ENCODE results near the gene KIAA1671. TPM values are rescaled to one million over a fixed set of nuclear protein-coding genes. Genes with fewer than 3 reads are reported as not detected.

The KIAA1671 gene
- total and polyA plus RNA-seq, 9 of the 15 experiments (the other 6 are each of a cell fraction or from before 2014, with no cell fraction given): under 0.01 to 0.11 (median 0.02) TPM; not detected in 5

DNA sequence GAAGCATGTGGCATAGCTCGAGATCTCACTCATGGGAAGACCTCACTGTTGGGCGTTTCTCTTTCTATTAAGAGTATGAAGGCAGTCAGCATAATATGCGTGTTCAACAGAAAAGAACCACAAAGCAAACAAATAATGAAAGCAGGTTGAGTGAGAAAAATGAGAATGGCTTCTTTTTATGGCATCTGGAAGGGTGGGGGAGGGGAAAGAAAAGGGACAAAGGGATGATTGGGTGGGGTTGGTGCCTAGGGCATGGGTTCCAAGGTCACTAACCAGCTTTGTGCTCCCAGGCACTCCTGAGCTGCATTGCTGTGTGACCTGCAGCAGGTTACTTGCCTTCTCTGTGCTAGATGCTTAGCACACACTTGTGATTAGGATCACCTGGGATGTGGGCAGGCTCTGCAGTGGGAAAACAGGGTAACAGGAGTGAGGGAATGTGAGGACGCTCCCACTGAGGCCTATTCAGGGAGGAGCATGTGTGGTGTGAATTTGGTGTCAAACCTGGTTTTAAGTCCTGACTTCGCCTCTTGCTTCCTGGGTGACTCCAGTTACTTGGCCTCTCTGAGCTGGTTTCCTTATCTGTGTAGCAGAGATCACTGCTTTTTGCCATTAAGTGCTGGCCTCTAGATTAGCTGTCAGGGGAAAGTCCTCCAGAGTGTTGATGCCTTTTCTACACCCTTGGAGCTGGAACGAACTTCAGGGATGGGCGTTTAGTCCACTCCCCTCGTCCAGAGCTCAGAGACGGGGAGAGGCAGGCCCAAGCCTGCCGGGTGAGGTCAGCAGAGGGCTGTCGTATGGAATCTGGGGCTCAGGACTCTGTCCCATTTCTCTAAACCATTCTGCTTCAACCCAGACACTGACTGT, 74.8 kb downstream of the KIAA1671 start:
- no peak overlapping the region for H3K9ac ChIP-seq (ENCODE audit: insufficient read depth in 1 of 2, low read depth in 2 of 2, low read length in 2 of 2)
- no peaks in the 10 kb centered on the region for H3K9me1 ChIP-seq (ENCODE audit: control insufficient read depth, insufficient read depth, low read length)
- no peaks in the 10 kb centered on the region for H3K36me3 ChIP-seq (ENCODE audit: control insufficient read depth, insufficient read depth, low read length)
- H3K27me3 ChIP-seq (ENCODE audit: control insufficient read depth in 2 of 2, insufficient read depth in 2 of 2, low read length in 2 of 2): peaks cover 0 to 18% of the 10 kb centered on the region in 2 experiments; a peak in 2 of 5 replicates
- H2AFZ ChIP-seq (ENCODE audit: low read depth, low read length): no peak overlapping the region
- no TSS peak for BruUV-seq (replicated peaks)
- no peak overlapping the region for H3K4me2 ChIP-seq (ENCODE audit: insufficient read depth, low read length)
- POLR2A ChIA-PET: no interaction called here
- DNase-seq (ENCODE audit: extremely low read depth in 1 of 4, low spot score in 3 of 4): no peak
- in situ Hi-C loops (cut with MboI): loop anchor here (25.0 kb wide), 1 partner anchor 365 kb away; no protein-coding TSS in a partner anchor
- peak; percentile 49; the same call in 2 of the 3 replicates for ATAC-seq
- no peak overlapping the region for H3K27ac ChIP-seq (ENCODE audit: extremely low read depth, low read depth, low read length)
- peaks cover 0 to 10% of the 10 kb centered on the region in 2 experiments; a peak in 2 of 5 replicates for H3K4me1 ChIP-seq (replicated peaks in 1 of 2; ENCODE audit: control insufficient read depth in 2 of 2, insufficient read depth in 2 of 2, low read length in 2 of 2)
- intact Hi-C loops (cut with micrococcal nuclease): no loop called here
- no peaks in the 10 kb centered on the region for H3K79me2 ChIP-seq (ENCODE audit: control insufficient read depth, insufficient read depth, low read length)
- peaks cover 4% of the 10 kb centered on the region; the same call in 1 of the 2 replicates for H4K20me1 ChIP-seq (replicated peaks; ENCODE audit: control insufficient read depth, insufficient read depth, low read length)
- no peaks in the 10 kb centered on the region for H3K9me3 ChIP-seq (replicated peaks; ENCODE audit: control insufficient read depth, insufficient read depth, low read depth, low read length)
- H3K4me3 ChIP-seq: no peak overlapping the region
- CTCF ChIA-PET (ENCODE audit: low intra/inter-chr PET ratio): no interaction called here
- WGBS (ENCODE audit: insufficient coverage, low coverage, missing lambda C conversion rate): 12% methylated on average over 9 of the region's 11 CpGs
- no peak for FAIRE-seq
- TF ChIP-seq SMARCA5 (IDR thresholded peaks at IDR 0.05) (0 out of 2 replicates have a peak, but pooled peaks have one; percentile 30), GTF2E2 (tag; IDR thresholded peaks at IDR 0.05) (no peak), RBM25 (IDR thresholded peaks at IDR 0.05; ENCODE audit: low read depth, low read length, severe bottlenecking) (peak; percentile 76), ZBED1 (IDR thresholded peaks at IDR 0.05) (no peak), RBBP5 (IDR thresholded peaks at IDR 0.05; ENCODE audit: borderline replicate concordance, insufficient read depth, low read length, poor library complexity, severe bottlenecking) (no peak), TSC22D4 (tag; IDR thresholded peaks at IDR 0.05) (no peak), KDM1A (IDR thresholded peaks at IDR 0.05) (peak in 1 of 2 experiments; percentile 44; a peak in 1 of 4 replicates), FOXA1 (IDR thresholded peaks at IDR 0.05; ENCODE audit: borderline replicate concordance) (no peak), BRD9 (IDR thresholded peaks at IDR 0.05; ENCODE audit: low read depth, partially characterized antibody) (peak; percentile 82), RNF2 (IDR thresholded peaks at IDR 0.05) (no peak), BCOR (IDR thresholded peaks at IDR 0.05) (peak; percentile 85), ZNF174 (CRISPR knock-in tag; IDR thresholded peaks at IDR 0.05) (no peak), EGR1 (conservative IDR thresholded peaks at IDR 0.05) (no peak)
- TF ChIP-seq, protein P1, sequence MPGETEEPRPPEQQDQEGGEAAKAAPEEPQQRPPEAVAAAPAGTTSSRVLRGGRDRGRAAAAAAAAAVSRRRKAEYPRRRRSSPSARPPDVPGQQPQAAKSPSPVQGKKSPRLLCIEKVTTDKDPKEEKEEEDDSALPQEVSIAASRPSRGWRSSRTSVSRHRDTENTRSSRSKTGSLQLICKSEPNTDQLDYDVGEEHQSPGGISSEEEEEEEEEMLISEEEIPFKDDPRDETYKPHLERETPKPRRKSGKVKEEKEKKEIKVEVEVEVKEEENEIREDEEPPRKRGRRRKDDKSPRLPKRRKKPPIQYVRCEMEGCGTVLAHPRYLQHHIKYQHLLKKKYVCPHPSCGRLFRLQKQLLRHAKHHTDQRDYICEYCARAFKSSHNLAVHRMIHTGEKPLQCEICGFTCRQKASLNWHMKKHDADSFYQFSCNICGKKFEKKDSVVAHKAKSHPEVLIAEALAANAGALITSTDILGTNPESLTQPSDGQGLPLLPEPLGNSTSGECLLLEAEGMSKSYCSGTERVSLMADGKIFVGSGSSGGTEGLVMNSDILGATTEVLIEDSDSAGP (CRISPR knock-in tag; IDR thresholded peaks at IDR 0.05): no peak
- TF ChIP-seq, protein P2, sequence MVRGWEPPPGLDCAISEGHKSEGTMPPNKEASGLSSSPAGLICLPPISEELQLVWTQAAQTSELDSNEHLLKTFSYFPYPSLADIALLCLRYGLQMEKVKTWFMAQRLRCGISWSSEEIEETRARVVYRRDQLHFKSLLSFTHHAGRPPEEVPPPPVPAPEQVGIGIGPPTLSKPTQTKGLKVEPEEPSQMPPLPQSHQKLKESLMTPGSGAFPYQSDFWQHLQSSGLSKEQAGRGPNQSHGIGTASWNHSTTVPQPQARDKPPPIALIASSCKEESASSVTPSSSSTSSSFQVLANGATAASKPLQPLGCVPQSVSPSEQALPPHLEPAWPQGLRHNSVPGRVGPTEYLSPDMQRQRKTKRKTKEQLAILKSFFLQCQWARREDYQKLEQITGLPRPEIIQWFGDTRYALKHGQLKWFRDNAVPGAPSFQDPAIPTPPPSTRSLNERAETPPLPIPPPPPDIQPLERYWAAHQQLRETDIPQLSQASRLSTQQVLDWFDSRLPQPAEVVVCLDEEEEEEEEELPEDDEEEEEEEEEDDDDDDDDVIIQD (CRISPR knock-in tag; IDR thresholded peaks at IDR 0.05): no peak
- TF ChIP-seq, protein P3, sequence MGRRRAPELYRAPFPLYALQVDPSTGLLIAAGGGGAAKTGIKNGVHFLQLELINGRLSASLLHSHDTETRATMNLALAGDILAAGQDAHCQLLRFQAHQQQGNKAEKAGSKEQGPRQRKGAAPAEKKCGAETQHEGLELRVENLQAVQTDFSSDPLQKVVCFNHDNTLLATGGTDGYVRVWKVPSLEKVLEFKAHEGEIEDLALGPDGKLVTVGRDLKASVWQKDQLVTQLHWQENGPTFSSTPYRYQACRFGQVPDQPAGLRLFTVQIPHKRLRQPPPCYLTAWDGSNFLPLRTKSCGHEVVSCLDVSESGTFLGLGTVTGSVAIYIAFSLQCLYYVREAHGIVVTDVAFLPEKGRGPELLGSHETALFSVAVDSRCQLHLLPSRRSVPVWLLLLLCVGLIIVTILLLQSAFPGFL (CRISPR knock-in tag; IDR thresholded peaks at IDR 0.05): no peak
- TF ChIP-seq, protein P4, sequence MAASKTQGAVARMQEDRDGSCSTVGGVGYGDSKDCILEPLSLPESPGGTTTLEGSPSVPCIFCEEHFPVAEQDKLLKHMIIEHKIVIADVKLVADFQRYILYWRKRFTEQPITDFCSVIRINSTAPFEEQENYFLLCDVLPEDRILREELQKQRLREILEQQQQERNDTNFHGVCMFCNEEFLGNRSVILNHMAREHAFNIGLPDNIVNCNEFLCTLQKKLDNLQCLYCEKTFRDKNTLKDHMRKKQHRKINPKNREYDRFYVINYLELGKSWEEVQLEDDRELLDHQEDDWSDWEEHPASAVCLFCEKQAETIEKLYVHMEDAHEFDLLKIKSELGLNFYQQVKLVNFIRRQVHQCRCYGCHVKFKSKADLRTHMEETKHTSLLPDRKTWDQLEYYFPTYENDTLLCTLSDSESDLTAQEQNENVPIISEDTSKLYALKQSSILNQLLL (CRISPR knock-in tag; IDR thresholded peaks at IDR 0.05; ENCODE audit: borderline replicate concordance): no peak
